IPS DF 4.7 (cell line): ENCODE measurements around the gene HIC1.

Experiments used
- DNase-seq: peaks from one replicate; pipeline ENCODE4 v3.0.0-alpha.2; 2013; ENCODE audit warnings: low spot score; ENCODE audit errors: extremely low read depth

Gene HIC1

DNA sequence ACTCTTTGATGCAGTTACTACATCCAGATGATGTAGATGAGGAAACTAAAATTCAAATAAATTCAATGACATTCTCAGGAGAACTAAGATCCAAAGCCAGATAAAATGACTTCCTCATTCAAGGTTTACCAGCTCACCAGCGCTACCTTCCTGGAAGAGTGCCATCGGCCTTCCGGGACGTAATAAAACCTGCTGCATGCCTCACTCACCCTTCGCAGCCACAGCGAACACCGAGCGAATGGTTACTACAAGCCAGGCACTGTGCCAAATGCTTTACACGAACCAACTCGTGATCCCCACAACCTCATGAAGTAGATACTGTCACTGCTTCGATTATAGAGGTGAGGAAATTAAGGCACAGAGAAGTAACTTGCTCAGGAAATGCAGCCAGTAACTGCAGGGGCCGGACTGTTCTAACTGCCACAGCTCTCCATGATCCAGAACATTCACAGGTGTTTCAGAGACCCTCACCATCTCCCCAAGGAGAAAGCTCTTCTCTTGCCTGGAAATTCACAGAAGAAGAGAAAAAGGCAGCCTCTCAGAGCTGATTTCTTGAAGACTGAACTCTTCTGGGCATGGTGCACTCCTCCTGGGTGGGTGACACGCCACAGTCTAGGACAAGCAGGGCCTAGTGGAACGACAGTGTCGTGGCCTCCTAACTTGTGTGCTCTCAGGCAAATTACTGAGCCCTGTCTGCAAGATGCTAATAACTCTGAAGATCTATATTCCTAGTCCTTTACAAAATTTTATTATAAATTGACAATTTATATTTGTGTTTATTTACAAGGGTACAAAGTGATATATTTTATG lies 46.8 kb downstream of the HIC1 start:
- no peak for DNase-seq

DNA sequence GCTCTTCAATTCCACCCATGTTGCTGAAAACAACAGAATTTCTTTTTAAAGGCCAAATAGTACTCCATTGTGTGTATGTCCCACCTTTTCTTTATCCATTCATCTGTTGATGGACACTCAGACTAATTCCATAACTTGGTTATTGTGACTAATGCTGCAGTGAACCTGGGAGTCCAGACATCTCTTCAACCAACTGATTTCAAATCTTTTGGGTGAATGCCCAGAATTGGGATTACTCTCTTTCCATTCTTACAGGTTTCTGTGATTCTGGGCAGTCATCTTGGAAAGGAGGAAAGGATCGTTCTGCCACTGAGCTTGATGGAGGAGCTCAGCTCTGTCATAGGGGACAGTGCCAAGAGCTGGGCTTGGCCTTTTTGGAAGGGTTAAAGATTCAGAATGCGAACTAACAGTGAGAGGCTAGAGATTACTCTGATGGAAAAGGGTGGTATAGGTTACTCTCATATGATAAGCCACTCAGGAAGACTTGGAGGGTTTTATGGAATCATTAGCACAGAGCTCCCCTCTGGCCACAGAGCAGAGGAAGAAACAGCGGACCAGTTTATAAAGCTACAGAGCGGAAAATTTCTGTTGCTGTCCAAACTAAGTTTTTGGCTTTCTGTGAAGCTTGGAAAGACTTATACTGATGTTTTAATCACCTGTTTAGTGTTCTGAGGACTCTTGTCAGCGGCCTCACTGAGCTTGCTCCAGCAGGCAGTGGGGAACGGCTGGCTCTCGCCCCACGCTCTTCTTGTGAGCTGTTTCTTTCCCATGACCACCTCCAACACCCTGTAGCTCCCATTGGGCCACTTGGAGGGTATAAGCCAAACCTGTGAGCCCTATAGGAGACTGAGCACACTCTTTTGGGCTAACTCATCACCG lies 48.3 kb downstream of the HIC1 start:
- no peak for DNase-seq

DNA sequence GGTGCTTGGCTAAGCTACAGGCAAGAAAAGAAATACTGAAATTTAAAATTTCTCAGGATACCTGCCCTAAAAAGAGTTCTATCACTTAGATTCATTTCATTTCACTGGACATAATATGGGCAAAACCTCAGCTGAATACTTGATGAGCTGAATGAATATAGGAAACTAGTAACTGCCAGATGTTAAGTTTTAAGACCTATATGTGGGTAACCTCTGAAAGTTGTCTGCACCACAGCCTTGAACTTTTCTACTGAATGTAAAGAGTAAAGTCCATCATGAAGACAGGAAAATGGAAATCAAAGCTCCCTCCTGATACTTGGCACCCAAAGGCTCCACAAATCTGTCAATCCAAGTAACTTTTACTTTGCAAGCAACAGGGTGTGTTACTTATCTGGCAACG lies 50.8 kb downstream of the HIC1 start:
- DNase-seq: no peak

DNA sequence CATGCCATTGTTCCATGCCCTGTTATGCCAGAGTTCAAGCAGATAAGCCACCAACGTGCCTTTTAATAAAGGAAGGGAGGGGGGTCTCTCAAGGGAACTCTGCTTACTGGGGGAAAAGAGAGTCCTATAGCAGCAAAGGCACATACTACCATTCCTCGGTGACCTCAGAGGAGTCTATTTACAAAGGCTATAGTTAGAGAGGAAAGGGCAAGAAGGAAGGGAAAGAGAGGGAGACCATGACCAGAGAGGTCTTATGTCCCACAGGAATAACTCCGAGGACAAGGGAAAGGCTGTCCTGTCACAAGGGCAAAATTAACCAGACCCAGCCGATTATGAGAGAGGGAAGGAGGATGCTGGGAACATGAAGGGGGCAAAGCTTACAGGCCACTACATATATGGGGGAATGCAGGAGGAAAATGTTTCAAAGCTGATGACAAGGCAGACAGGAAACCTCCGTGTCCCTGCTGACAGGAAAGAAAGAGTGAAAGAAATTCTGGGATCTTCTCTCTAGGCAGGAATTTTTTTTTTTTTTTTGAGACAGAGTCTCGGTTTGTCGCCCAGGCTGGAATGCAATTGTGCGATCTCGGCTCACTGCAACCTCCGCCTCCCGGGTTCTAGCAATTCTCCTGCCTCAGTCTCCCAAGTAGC lies 51.5 kb downstream of the HIC1 start:
- DNase-seq: no peak

DNA sequence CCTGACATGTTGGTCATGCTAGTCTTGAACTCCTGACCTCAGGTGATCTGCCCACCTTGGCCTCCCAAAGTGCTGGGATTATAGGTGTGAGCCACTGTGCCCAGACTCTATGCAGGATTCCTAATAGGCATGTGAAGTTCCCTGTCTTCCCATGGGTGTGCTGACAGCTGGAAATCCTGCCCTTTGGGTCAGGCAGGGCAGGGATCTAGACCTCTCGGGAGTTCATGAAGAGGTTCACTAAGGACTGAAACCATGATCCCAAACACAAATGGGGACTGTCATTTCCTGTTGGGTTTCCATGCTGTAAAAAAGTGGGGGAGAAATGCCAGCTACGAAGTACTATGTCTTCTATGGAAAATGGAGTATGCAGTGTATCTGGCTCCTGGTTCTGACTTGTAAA lies 52.1 kb downstream of the HIC1 start:
- no peak for DNase-seq

DNA sequence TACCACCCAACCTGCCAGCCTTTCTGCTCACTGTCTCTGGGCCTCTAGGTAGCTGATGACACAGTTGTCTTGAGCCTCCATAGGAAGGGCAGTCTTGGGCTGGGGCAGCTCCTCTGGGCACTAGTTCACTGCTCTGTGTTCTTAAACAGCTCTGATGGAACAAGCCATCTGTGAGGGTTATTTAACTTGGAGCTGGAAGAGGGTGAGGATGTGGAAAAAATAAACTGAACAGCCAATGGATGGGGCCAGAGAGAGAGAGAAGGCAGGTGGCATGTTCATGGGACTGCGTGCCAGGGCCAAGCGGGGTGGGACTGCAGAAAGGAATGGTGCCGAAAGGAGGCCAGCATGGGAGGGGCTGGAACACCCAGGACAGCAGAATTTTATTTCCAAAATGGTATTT lies 52.6 kb downstream of the HIC1 start:
- DNase-seq: no peak

DNA sequence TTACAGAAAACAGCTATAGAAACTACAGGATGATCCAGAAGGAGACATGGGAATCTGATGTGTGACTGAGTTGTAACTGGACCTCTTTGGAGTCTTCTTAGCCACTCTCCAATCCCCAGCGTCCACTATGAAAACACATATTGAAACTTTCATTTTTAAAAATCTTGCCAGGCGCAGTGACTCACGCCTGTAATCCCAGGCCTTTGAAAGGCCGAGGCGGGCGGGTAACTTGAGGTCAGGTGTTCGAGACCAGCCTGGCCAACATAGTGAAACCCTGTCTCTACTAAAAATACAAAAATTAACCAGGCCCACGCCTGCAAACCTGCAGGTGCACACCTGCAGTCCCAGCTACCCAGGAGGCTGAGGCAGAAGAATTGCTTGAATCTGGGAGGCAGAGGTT lies 53.3 kb downstream of the HIC1 start:
- DNase-seq: no peak

DNA sequence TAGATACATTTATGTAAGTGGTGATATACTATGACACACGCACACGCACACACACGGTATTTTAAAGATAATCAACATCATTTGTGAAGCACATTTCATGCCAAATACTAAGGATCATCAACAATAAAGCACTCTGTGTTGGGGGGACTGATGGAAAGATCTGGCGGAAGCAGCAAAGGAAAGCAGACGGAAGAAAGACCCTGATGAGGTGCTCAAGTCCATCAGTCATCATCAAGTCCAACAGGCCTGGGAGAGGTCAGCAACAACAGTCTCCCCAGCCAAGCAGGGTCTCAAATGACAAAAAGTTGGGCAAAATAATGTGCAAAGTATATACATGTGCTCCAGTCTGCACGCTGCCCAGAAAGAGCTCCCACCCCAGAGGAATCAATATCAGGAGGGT lies 55.5 kb downstream of the HIC1 start:
- DNase-seq: no peak

DNA sequence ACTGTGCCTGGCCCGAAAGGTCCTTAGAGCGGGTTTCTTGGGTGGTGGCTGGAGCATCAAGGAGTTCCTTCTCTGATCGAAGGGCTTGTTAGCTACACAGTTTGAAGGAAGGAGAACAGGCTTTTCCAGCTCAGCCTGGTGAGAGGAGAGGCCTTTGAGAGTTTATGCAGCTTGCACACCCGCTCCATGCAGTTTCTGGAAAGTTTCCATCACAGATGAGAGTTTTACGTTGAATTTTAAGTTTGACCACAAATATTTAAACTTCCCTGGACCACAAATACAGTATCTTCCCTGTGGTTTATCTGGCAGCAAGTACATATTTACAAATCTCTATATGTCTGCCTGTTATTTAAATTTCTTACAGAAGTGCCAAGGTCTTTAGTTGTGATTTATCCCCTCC lies 56.8 kb downstream of the HIC1 start:
- no peak for DNase-seq
